NCI-H345 treated with DMSO at 0.1 percent for 48 hours (cell line): ENCODE measurements around the gene MUTYH.
"Not testable (repeated sequence)": the region's sequence is repeated elsewhere in the genome, so short reads cannot be mapped to it uniquely, and the experiment has no call there.

Source experiments
- DNase-seq: peaks from one replicate; lab custom pipeline; 2025; ENCODE audit not compliant: unreplicated experiment; lab: John Stamatoyannopoulos, UW

Gene MUTYH

GRCh38 chr1:45322486-45323040, 17.7 kb downstream of the MUTYH start:
- no peak for DNase-seq

GRCh38 chr1:45321444-45321843, 18.8 kb downstream of the MUTYH start:
- no peak for DNase-seq

- no peak for DNase-seq
Measured at GRCh38 chr1:45319761-45320160, 20.5 kb downstream of the MUTYH start.

GRCh38 chr1:45317166-45317565, 23.1 kb downstream of the MUTYH start:
- no peak for DNase-seq

GRCh38 chr1:45314266-45314665, 26.0 kb downstream of the MUTYH start:
- DNase-seq: no peak

- DNase-seq: no peak
Measured at GRCh38 chr1:45306905-45307304, 33.3 kb downstream of the MUTYH start.

GRCh38 chr1:45306319-45306718, 33.9 kb downstream of the MUTYH start:
- no peak for DNase-seq

- no peak for DNase-seq
Measured at GRCh38 chr1:45305231-45305630, 35.0 kb downstream of the MUTYH start.

- DNase-seq: no peak
Measured at GRCh38 chr1:45304311-45305081, 35.7 kb downstream of the MUTYH start.

- peak; percentile 86 for DNase-seq
Measured at GRCh38 chr1:45303520-45304310, 36.5 kb downstream of the MUTYH start.

GRCh38 chr1:45302505-45303150, 37.6 kb downstream of the MUTYH start:
- no peak for DNase-seq

GRCh38 chr1:45300669-45300997, 39.6 kb downstream of the MUTYH start:
- no peak for DNase-seq

- peak; percentile 72 for DNase-seq
Measured at GRCh38 chr1:45299981-45300668, 40.1 kb downstream of the MUTYH start.

GRCh38 chr1:45299296-45299695, 40.9 kb downstream of the MUTYH start:
- no peak for DNase-seq

- DNase-seq: no peak
Measured at GRCh38 chr1:45297666-45298356, 42.4 kb downstream of the MUTYH start.

- DNase-seq: no peak
Measured at GRCh38 chr1:45291716-45292115, 48.5 kb downstream of the MUTYH start.

- DNase-seq: not testable (repeated sequence)
Measured at GRCh38 chr1:45291002-45291401, 49.2 kb downstream of the MUTYH start.

GRCh38 chr1:45286521-45286920, 53.7 kb downstream of the MUTYH start:
- not testable (repeated sequence) for DNase-seq

GRCh38 chr1:45284858-45285257, 55.4 kb downstream of the MUTYH start:
- not testable (repeated sequence) for DNase-seq

- no peak for DNase-seq
Measured at GRCh38 chr1:45282351-45282750, 57.9 kb downstream of the MUTYH start.
